GM19372 (cell line): ENCODE results near the gene MYBBP1A.

Experiments
- ATAC-seq: cut with Tn5 transposase; IDR thresholded peaks from one replicate; pipeline ENCODE4 v1.9.1; 2021; ENCODE audit warnings: mild to moderate bottlenecking, low read depth, moderate library complexity; ENCODE audit not compliant: unreplicated experiment

The MYBBP1A gene

DNA sequence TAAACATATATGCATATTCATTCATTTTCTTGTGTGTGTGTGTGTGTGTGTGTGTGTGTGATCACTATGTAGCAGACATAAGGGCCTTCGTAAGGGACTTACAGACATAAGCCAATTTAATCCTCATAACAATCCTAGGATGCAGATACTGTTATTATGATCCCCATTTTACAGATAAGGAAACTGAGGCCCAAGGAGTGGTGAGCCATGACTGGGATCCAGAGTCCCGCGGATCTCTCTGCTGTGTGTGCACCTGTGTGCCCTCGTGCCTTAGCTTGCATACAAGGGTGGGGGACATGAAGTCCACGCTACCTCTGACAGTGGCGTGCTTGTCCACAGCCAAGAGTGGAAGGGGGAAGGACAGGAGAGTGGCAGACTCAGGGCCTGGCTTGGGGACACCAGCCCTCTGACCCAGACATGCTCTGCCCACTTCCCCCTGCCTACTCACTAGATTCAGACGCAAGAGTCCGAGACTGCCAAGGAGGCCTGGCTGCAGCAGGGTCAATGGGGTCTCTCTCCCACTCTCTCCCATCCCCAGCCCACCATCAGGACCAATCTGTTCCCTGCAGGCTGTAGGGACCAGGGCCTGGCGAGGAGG is 19.4 kb upstream of the MYBBP1A start:
- ATAC-seq, result no peak

- no peak for ATAC-seq
Observed at GRCh38 chr17:4573669-4574068, 18.5 kb upstream of the MYBBP1A start.

- no peak for ATAC-seq
Observed at GRCh38 chr17:4573115-4573514, 17.9 kb upstream of the MYBBP1A start.

GRCh38 chr17:4572131-4572530 is 16.9 kb upstream of the MYBBP1A start:
- ATAC-seq, result no peak

DNA sequence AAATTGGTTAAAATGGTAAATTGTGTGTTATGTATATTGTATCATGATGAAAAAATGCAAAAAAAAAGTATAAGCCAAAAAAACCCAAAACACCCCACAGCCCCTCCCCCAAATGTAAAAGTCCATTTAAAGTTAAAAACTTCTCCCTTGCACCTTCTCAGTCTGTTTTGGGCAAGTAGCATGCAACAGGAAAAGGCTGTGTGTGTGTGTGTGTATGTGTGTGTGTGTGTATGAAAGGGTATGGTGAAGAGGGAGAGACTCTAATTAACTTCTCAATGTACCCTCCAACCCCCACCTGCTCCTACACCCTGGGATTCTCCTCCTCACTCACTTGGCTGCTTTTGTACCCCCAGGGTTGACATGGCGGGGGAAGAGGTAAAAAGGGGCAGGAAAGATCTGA is 14.4 kb upstream of the MYBBP1A start:
- ATAC-seq, result no peak

DNA sequence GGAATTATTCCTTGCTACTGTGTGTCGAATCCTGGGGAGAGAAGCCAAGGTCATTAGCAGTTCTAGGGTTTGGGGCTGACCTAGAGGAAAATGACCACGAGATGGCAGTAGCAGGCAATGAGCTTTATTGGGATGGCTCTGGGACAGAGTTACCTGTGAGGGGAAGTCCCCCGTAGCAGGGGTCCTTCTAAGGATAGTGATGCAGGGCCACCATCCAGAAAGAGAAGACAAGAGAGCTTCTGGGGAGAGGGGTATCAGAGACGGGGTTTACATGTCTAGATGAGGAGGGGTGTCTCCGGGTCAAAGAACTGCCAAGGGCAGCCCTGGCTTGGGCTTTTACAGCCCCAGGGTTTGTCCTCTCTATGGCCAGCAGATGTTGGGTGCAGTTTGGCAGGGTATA is 11.6 kb upstream of the MYBBP1A start:
- ATAC-seq, result no peak

DNA sequence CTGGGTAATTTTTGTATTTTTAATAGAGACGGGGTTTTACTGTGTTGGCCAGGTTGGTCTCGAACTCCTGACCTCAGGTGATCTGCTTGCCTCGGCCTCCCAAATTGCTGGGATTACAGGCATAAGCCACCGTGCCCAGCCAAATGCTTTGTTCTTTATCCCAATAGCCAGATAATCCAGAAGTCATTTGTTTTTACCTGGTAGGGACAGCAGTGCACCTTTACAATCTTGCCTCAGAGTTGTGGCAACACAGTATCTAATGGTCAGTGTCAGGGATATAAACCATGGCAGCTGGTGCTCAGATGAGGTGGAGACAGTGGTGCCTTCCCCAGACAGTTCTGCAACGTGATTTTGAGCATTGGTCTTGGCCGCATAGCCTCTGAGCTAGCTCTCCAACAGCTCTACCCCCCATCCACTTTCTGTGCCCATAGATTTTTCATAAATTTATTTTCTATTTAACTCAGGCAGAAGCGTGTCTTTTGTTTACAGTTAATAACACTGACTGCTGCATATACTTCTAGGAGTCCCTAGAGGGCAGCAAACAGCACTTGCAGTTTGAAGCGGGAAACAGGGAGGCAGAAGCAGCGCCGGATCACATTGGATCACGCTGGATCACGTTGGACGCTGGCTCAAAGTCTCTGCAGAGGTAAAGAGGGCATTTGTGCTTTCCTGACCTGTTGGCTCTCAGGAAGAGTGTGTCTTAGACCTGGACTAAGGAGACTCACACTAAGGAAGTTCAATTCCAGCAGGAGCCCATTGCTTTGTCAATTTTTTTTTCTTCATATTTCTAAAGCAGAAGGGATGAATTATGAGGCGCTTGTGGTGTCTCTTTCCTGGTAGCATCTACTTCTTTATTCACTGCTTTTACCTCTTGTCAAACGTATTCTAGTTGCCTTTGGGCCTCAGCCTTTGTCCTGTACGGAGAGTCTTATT is 10.3 kb upstream of the MYBBP1A start:
- no peak for ATAC-seq

- no peak for ATAC-seq
Observed at GRCh38 chr17:4562015-4562969, 7.1 kb upstream of the MYBBP1A start.

DNA sequence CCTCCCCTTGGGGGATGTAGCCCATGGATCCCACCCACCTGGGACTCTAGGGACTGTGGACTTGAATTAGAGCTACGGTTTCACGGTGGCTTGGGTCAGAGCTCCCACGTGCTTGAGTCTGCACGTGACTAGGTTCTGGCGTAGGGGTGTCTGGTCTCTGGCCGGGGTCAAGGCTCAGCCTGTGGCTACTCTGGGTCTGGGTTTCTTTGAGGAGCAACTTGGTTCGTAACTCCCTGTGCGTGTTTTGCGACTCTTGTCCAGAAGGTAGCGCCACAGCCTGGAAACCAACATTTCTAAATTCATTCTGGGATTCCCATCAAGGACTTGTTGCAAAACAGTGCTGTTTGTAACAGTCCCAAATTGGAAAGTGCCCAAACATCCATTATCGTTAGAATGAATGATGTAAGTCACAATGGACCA is 5.7 kb upstream of the MYBBP1A start:
- ATAC-seq, result no peak

- ATAC-seq, result no peak
Observed at GRCh38 chr17:4560421-4560820, 5.2 kb upstream of the MYBBP1A start, which contains the start of gene GGT6. Gene GGT6, minus strand, starts transcription at chr17:4560577. Its CDS starts 56 bp downstream, at chr17:4560521.

- no peak for ATAC-seq
Observed at GRCh38 chr17:4559966-4560365, 4.8 kb upstream of the MYBBP1A start.

- no peak for ATAC-seq
Observed at GRCh38 chr17:4559139-4559791, 4.1 kb upstream of the MYBBP1A start.

- no peak for ATAC-seq
Observed at GRCh38 chr17:4558347-4558971, 3.3 kb upstream of the MYBBP1A start.

DNA sequence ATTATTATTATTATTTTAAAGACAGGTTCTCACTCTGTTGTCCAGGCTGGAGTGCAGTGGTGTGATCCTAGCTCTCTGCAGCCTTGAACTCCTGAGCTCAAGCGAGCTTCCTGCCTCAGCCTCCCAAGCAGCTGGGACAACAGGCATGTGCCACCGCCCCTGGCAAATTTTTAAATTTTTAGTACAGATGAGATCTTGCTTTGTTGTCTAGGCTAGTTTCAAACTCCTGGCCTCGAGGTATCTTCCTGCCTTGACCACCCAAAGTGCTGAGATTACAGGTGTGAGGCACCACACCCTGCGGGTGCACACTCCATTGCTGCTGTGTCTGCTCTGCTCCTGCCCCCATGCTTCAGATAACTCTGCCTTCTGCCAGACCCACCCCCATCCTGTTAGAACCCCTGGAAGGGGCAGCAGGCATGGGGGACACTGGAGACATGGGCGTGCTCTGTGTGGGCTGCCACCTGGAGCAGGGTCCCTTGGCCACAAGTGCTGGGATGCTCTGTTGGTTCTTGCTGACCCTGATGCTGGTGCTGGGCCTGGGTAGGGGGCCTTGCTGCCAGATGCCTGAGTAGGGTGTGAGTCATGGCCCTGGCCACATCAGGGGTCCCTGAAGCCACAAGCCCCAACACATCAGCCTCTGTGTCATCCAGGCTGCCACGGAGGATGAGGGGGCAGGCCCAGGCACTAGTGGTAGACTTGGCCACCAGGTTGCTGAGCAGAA is 2.6 kb upstream of the MYBBP1A start:
- no peak for ATAC-seq

DNA sequence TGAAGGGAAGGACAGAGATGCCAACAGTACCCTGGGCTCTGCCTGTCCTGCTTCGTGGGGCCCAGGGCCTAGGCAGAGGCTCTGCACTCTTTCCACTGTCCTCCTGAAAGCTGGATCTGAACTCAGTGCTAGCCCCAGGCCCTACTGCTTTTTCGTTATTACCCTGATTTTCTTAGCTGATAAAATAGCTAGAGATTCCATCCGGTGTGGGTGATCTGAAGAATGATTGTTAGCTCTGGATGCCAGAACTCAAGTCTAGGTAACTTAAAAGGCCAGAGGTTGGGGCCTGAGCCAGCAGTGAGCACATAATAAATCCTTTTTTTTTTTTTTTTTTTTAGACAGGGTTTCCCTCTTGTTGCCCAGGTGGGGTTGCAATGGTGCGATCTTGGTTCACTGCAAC is 1.8 kb upstream of the MYBBP1A start:
- ATAC-seq, result no peak

GRCh38 chr17:4555873-4556759 is 932 bp upstream of the MYBBP1A start:
- no peak for ATAC-seq

DNA sequence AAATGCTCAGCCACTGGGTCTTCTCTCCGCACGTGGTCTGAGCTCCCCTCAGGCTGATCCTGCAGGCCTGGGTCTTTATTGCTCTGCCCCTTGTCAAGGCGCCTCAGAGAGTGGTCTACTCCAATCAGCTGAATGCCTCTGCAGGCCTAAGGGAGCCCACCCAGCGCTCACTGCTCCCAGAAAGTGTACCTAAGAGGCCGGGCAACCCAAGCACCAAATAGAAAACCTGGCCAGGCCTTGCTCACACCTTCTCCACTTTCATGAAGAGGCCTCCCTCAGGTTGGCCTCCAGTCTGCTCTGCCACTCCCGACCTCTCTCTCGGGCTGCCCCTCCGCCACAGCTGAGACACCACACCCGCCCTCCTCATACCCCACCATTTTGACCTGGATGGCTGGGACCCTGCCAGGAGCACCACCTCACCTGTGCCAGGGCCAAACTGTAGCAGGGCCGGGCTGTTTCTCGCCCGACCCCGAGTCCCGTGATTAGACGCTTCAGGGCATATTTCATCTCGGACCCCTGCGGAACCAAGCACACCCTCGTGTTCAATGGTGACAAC is 665 bp downstream of the MYBBP1A start:
- no peak for ATAC-seq

DNA sequence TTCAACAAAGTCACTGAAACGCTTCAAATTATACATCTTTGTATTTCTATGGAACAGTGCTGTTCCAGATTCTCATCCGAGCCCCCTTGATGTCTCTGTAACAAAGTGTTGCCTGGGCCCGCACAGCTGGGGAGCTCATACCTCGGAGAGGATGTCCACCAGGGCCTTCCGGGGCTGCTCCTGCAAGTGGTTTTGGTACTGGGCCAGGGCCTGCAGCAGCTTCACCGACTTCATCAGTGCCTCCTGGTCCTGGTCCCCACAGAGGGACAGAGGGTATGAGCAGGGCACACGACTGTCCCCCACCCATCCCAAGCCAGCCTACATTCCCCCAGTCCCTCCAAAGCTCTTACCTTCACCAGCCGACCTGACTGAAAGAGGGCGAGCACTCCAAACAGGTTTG is 1.5 kb downstream of the MYBBP1A start:
- no peak for ATAC-seq
